Measurements from ENCODE around the gene SS18L1.

The SS18L1 gene

GRCh38 chr20:62156592-62157386 is 13.2 kb downstream of the SS18L1 start:
- DNase-seq (ENCODE audit: low read depth in 3 of 3): peak; percentile 52 to 73 (median 53)

DNA sequence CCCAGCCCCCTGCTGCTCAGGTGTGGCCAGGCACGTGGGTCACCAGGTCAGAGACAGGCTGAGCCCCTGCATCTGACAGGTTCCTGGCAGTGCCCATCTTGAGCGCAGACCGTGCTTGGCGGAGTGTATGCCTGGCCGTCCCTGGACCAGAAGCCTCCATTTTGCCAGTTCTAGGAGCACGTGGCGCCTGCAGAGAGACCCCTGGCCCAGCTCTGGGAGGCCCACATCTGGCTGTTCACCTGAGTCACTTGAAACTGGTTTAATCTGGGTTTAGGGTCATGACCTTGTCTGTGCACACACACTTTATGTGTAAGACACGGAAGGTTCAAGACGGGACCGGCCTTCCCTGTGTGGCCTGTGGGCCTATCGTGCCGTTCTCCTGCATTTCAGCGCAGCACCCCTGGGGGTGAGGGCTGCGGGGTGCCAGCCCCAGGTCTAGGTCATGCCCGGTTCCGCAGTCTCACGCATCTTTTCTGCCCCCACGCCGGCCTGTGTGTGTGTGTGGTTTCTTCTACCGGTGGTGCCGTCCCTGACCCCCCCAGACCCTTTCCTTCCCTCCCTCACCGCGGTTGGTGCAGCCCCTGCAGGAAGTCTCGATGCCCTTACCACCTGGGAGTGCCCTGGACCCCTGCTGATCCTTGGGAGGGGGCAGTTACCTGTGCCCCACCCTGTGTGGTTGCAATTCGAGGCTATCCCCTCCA is 14.0 kb downstream of the SS18L1 start:
- DNase-seq (ENCODE audit: low read depth in 3 of 3): no peak

DNA sequence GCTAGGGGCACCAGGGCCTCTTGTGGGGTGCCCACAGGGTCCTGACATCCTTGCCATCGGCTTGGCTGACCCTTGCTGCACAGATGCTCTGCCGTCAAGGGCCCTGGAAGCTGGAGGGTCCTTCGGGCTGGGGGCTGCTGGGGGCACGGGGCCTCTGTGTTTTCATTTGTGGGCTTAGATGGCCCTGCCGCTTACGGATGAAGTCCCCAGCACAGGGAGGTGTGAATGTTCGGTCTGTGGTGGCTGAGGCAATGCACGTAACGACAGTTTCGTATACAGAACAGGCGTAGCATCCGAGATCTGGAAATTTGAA is 14.5 kb downstream of the SS18L1 start:
- DNase-seq (ENCODE audit: low read depth in 3 of 3): no peak

- DNase-seq (ENCODE audit: low read depth in 3 of 3): no peak
Measured at GRCh38 chr20:62158541-62158940, 15.0 kb downstream of the SS18L1 start.

- no peak for DNase-seq (ENCODE audit: low read depth in 3 of 3)
Measured at GRCh38 chr20:62159052-62159451, 15.5 kb downstream of the SS18L1 start.

DNA sequence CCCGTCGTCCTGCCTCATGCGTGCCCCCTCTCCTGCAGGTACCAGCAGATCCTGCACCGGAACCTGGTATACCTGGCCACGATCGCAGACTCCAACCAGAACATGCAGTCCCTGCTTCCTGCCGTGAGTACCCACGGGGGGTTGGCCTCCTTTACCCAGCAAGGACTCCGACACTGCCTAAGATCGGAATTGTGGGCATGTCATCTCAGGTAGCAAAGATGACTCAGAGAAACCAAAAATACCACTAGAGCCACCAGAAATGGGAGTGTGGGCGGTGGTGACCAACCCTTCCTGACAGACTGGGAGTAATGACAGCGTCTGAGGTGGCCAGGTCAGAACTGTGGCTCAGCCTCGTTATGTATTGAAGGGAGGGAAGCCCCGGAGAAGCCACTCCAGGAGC is 16.3 kb downstream of the SS18L1 start:
- peak in 1 of 3 donors; percentile 68 for DNase-seq (ENCODE audit: low read depth in 3 of 3)

GRCh38 chr20:62160253-62160652 is 16.7 kb downstream of the SS18L1 start:
- no peak for DNase-seq (ENCODE audit: low read depth in 3 of 3)

- DNase-seq (ENCODE audit: low read depth in 3 of 3): no peak
Measured at GRCh38 chr20:62160876-62161275, 17.3 kb downstream of the SS18L1 start.

GRCh38 chr20:62161347-62161746 is 17.8 kb downstream of the SS18L1 start:
- DNase-seq (ENCODE audit: low read depth in 3 of 3): no peak

DNA sequence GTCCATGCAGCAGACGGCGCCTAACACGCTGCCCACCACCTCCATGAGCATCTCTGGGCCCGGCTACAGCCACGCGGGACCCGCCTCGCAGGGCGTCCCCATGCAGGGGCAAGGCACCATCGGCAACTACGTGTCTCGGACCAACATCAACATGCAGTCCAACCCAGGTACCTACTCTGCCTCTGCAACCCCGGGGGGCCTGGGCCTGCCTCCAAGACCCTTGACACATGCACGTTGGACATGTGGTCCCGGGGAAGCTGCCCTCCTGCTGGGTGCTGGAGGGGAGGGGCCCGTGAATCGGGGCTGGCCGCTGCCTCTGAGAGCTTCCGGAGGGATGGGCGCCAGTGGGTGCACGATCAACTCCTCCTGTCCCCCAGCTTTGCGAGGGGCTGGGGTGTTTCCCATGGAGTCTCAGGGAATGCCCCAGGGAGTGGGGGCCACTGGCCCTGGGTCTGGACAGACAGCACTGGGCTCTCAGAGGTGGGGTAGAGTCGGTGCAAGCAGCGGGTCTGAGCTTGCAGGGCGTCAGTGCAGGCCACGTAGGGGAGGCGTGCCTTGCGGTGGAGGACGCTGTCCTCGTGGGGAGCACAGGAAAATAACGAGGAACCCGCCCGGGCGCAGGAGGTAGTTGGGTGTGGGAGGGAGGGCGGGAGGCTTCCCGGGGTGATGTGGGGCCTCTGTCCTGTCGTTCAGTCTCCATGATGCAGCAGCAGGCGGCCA is 19.4 kb downstream of the SS18L1 start:
- no peak for DNase-seq (ENCODE audit: low read depth in 3 of 3)

DNA sequence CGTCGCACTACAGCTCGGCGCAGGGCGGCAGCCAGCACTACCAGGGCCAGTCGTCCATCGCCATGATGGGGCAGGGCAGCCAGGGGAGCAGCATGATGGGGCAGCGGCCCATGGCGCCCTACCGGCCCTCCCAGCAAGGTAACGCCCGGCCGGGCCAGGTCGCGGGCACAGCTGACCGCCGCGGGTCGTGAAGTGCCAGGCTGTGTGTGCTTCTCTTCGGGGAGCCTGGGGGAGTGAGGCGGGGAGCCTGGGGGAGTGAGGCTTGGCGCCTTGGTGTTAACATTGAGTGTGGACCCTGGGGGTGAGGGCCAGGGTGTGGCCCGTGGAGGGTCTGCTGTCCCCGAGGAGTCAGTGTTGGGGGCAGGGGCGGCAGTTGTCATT is 19.9 kb downstream of the SS18L1 start:
- no peak for DNase-seq (ENCODE audit: low read depth in 3 of 3)

DNA sequence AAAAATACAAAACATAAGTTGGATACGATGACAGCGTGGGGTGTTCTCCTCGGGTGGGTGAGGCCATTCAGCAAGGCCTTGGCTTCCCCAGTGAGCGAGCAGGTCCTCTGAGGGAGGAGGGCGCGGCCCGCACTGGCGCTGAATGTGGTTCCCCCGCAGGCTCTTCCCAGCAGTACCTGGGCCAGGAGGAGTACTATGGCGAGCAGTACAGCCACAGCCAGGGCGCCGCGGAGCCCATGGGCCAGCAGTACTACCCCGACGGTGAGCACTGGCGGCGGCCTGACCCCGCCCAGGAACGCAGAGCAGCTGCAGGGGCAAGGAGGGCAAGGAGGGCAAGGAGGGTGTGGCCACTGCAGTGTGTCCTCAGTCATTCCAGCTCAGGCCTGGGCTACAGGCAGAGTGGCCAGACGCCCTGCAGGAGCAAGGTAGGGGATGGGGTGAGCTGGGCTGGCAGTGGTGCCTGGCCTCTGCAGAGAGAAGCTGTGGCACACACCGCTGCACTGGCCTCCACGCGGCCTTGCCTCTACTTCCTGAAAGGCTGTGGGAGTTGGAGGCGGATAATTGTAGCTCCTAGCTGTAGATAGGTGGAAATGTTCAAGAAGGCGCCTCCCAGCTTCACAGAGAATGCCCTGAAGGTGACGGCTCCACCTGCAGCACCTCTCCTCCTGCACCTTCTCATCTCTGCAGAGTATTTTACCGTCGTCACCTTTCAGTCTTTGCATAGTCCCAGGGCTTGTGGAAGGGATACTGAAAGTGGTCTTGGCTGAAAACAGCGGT is 20.6 kb downstream of the SS18L1 start:
- DNase-seq (ENCODE audit: low read depth in 3 of 3): no peak

DNA sequence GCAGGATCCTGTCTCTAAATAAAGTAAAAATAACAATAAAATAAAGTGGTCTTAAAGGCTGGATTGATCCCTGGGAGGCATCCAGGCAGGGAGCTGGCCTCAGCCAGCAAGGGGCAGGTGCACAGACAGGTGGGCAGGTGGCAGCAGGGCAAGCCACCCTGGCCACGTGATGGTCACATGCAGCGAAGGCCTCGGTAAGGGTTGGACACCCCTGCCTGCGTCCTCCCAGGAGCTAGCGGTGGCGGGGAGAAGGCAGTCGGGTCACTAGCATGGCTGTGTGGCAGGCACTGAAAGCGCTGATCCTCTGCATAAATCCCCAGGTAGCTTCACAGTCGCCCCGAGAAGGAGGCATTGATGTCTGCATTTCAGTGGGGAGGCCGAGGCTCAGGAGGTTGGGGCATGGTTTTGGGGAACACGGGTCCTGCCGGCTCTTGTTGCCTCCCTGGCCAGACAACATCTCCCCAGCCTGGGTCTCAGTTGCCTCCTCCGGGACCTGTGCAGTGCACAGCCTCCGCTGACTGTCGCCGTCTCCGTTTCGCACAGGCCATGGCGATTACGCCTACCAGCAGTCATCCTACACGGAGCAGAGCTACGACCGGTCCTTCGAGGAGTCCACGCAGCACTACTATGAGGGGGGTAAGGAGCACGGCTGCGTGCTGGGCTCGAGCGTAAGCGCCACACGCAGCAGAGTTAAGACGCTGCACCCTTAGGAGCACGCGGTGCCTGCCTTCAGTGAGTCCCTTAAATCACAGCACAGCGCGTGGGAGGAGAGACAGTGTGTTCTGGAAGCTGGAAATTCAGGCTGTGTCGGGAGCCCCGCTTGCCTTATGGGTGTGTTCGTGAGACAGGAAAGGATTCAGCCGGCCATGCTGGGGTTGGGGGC is 21.6 kb downstream of the SS18L1 start:
- no peak for DNase-seq (ENCODE audit: low read depth in 3 of 3)

- DNase-seq (ENCODE audit: low read depth in 3 of 3): no peak
Measured at GRCh38 chr20:62165762-62166399, 22.3 kb downstream of the SS18L1 start.

- no peak for DNase-seq (ENCODE audit: low read depth in 3 of 3)
Measured at GRCh38 chr20:62167474-62167873, 23.9 kb downstream of the SS18L1 start.

DNA sequence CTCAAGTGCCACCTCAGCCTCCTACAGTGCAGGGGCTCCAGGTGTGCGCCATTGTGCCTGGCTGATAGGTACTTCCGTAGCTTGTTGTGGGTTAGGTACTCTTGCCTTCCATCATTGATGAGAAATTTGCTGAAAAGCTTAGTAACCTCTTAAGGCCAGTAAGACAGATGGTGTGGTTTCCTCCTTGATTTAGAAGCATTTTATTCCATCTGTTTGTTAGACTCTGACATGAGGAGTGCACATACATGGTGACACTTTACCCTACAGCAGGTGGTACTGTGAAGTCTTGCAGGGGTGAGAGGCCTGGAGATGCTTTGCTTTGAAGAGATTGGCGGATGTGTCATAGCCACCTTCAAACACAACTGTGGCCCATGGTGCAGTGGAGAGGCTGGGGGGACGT is 24.5 kb downstream of the SS18L1 start:
- DNase-seq (ENCODE audit: low read depth in 3 of 3): no peak

DNA sequence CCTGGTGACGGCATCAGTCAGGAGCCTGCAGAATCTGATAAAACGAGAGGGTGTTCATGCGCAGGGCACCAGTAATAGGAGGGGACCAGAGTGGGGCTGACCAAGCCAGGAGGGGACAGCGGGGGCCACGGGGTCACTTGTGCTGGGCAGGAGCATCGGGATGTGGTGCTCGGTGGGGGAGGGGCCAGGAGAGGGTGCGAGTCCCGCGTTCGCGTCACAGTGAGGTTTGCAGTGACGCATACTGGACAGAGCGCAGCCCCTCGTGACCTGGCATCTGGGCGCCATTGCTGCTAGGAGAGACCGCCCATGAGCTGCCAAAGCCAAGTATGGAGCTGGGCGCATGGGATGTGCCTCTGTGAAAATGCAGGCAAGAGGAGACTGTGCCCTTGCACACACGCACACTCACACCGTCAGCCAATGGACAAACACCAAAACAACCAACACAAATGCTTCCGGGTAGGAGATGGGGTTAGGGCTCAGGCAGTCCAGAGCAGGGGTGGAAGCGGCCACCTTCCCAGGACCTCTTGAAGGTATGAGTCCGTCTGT is 25.4 kb downstream of the SS18L1 start:
- no peak for DNase-seq (ENCODE audit: low read depth in 3 of 3)

DNA sequence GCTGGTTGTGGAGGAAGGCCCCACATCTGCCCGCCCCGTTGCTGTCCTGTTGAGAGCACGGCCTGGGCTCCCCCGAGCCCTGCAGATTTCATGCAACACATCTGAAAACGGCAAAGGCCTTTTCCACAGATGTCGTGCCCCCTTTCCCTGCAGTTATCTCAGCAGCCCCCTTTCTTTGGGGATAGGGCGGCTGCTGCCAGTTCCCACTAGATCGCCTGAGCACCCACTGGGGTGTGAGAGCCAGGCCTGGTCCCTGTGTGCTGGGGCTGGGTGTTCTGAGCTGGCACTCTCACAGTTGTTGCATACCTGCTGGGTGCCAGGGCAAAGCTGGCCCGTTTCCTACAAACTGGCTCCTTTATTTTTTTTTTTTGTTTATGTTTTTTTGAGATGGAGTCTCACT is 27.0 kb downstream of the SS18L1 start:
- no peak for DNase-seq (ENCODE audit: low read depth in 3 of 3)

GRCh38 chr20:62171245-62171644 is 27.7 kb downstream of the SS18L1 start:
- DNase-seq (ENCODE audit: low read depth in 3 of 3): no peak

GRCh38 chr20:62172666-62173065 is 29.1 kb downstream of the SS18L1 start:
- no peak for DNase-seq (ENCODE audit: low read depth in 3 of 3)
